HT1080 (cell line): ENCODE data around the gene NUP93. TPM values are rescaled to one million over a fixed set of nuclear protein-coding genes. Genes with fewer than 3 reads are reported as not detected.

Source experiments
- DNase-seq: peaks from one replicate; pipeline ENCODE4 v3.0.0-alpha.2; 2015; ENCODE audit warnings: low read depth
- polyA plus RNA-seq, 2 experiments: library from polyadenylated mRNA; depleted of rRNA; stranded (reverse); fragments of >200 nt; gene quantifications; 2 replicates each; pipeline ENCODE4 v1.2.3, GENCODE V29; 2015
- total RNA-seq: library from RNA; depleted of rRNA; stranded (reverse); fragments of >200 nt; shearing (Covaris generic); gene quantifications from 2 replicates; pipeline ENCODE4 v1.2.3, GENCODE V29; 2014; rRNA removed

The NUP93 gene
- 115 and 119 TPM in 2 replicates for total RNA-seq
- 51.1 and 53.6 TPM in 2 replicates for polyA plus RNA-seq (2015; cell fraction: cytosol; rRNA removed)
- 109 and 111 TPM in 2 replicates for polyA plus RNA-seq (2015; cell fraction: nucleus; rRNA removed)

GRCh38 chr16:56729735-56730662 lies at the start of gene NUP93:
Gene NUP93, plus strand, starts transcription at chr16:56730129. Its CDS starts 18,119 bp downstream, at chr16:56748248.
- peak; percentile 77 for DNase-seq

- DNase-seq, result peak; percentile 94
Observed at GRCh38 chr16:56681939-56682702, 47.8 kb upstream of the NUP93 start, which contains the start of gene MT1X. Gene MT1X, plus strand, starts transcription at chr16:56682470. Its CDS starts 71 bp downstream, at chr16:56682541.

- no peak for DNase-seq
Observed at GRCh38 chr16:56682703-56683397, 47.1 kb upstream of the NUP93 start.

GRCh38 chr16:56683424-56684172 lies 46.3 kb upstream of the NUP93 start:
- no peak for DNase-seq

- DNase-seq, result no peak
Observed at GRCh38 chr16:56684256-56684925, 45.5 kb upstream of the NUP93 start.

- no peak for DNase-seq
Observed at GRCh38 chr16:56684926-56685590, 44.9 kb upstream of the NUP93 start.

GRCh38 chr16:56686758-56687157 lies 43.2 kb upstream of the NUP93 start:
- DNase-seq, result no peak

- DNase-seq, result no peak
Observed at GRCh38 chr16:56688762-56689161, 41.2 kb upstream of the NUP93 start.

GRCh38 chr16:56689171-56689570 lies 40.8 kb upstream of the NUP93 start:
- no peak for DNase-seq

GRCh38 chr16:56690420-56691122 lies 39.4 kb upstream of the NUP93 start:
- DNase-seq, result no peak

- peak; percentile 81 for DNase-seq
Observed at GRCh38 chr16:56691885-56692284, 38.0 kb upstream of the NUP93 start.

- DNase-seq, result no peak
Observed at GRCh38 chr16:56695246-56695645, 34.7 kb upstream of the NUP93 start.

GRCh38 chr16:56697456-56698155 lies 32.3 kb upstream of the NUP93 start:
- no peak for DNase-seq

- no peak for DNase-seq
Observed at GRCh38 chr16:56700195-56700594, 29.7 kb upstream of the NUP93 start.

GRCh38 chr16:56700631-56701030 lies 29.3 kb upstream of the NUP93 start:
- no peak for DNase-seq

GRCh38 chr16:56701534-56701933 lies 28.4 kb upstream of the NUP93 start:
- DNase-seq, result no peak

- DNase-seq, result no peak
Observed at GRCh38 chr16:56702836-56703235, 27.1 kb upstream of the NUP93 start.
